ENCODE results near the gene KLF6.

KLF6 gene

DNA sequence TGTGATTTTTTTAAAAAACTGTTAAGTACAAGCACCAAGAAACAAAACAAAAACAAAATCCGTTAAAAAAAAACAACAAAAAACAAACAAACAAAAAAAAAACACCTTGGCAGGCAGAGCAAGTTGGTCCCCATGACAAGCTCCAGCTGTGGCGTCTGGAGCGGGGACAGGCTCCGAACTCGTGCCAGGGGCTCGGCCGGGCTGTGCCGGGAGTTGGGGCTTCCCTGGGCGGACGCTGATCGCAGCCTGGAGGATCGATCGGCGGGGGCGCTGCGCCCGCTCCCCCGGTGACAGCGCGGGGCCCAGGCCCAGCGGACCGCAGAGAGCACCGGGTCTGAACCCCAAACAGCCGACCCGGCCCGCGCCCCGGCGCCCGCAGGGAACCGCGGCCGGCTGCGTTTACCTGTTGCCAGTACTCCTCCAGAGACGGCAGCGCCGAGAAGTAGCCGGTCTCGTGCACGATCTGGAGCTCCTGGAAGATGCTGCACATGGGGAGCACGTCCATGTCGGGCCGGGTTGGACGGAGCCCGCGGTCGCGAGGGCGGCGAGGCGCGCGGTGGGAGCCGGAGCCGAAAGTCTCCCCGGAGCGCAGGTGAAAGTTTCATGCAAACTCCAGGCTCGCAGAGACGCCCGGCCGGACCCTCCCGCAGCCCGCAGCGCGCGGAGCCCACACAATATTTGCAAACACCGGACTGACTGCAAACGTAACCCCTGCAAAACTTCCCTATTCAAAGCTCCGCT lies at the start of gene KLF6:
Gene KLF6 (minus strand): TSS at position 700 of the 741 bp plus-strand sequence. CDS start 195 bp downstream, at position 505.
- Histone ChIP-seq H3K4me3 (replicated peaks; ENCODE audit: low read depth, low read length) (peak within 1 kb of the TSS; percentile 95), H3K36me3 (ENCODE audit: control insufficient read depth, insufficient read depth, low read length) (peaks cover 19% of the 10 kb centered on the region), H3K27me3 (replicated peaks; ENCODE audit: control insufficient read depth, insufficient read depth, low read length) (no peaks in the 10 kb centered on the region)
- no peak for DNase-seq (ENCODE audit: extremely low read depth, insufficient read length)
- TF ChIP-seq, protein P1, sequence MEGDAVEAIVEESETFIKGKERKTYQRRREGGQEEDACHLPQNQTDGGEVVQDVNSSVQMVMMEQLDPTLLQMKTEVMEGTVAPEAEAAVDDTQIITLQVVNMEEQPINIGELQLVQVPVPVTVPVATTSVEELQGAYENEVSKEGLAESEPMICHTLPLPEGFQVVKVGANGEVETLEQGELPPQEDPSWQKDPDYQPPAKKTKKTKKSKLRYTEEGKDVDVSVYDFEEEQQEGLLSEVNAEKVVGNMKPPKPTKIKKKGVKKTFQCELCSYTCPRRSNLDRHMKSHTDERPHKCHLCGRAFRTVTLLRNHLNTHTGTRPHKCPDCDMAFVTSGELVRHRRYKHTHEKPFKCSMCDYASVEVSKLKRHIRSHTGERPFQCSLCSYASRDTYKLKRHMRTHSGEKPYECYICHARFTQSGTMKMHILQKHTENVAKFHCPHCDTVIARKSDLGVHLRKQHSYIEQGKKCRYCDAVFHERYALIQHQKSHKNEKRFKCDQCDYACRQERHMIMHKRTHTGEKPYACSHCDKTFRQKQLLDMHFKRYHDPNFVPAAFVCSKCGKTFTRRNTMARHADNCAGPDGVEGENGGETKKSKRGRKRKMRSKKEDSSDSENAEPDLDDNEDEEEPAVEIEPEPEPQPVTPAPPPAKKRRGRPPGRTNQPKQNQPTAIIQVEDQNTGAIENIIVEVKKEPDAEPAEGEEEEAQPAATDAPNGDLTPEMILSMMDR (IDR thresholded peaks at IDR 0.05; ENCODE audit: insufficient read depth, low read length, poor library complexity, severe bottlenecking), result no peak

DNA sequence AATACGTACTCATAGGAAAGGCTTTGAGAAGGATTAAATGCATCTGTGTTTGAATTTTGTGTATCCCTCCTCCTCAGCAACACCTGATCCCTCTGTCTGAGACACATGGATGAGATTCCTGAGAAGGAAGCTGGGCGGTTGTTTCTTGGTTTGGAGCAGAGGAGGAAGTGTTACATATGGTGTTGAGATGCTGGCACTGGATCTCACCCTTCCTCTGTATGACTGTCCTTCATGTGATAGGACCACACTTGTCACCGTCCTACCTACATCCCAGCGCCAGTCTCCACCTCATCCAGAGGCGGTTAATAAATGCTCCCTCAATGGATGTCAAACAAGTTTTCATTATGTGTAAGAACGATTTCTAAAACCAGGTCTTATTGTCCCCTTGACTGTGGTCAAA lies 49.4 kb upstream of the KLF6 start:
- H3K36me3 ChIP-seq (ENCODE audit: control insufficient read depth, insufficient read depth, low read length), result no peaks in the 10 kb centered on the region
- no peak overlapping the region for H3K4me3 ChIP-seq (replicated peaks; ENCODE audit: low read depth, low read length)
- DNase-seq (ENCODE audit: extremely low read depth, insufficient read length), result no peak
- TF ChIP-seq, protein P1 (IDR thresholded peaks at IDR 0.05; ENCODE audit: insufficient read depth, low read length, poor library complexity, severe bottlenecking), result no peak
- no peaks in the 10 kb centered on the region for H3K27me3 ChIP-seq (replicated peaks; ENCODE audit: control insufficient read depth, insufficient read depth, low read length)

DNA sequence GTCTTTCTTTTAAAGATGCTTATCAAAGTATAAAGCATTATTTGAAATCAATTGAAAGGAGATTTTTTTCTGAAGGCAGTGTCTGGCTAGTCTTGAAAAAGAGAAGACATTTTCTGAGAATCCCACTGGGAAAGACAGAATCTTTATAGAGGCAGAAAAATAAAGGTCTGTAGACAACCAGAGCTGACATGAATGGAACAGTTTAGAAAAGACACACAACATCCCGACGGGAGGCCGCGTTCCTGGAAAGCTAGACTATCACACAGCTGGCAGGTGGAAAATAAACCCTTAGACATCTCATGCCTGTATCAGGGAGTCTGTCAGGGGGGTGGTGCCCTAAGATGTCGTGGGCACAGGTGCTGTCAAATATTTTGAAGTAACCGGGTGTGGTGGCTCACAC lies 48.0 kb upstream of the KLF6 start:
- no peak overlapping the region for H3K4me3 ChIP-seq (replicated peaks; ENCODE audit: low read depth, low read length)
- H3K36me3 ChIP-seq (ENCODE audit: control insufficient read depth, insufficient read depth, low read length), result no peaks in the 10 kb centered on the region
- DNase-seq (ENCODE audit: extremely low read depth, insufficient read length), result no peak
- TF ChIP-seq, protein P1 (IDR thresholded peaks at IDR 0.05; ENCODE audit: insufficient read depth, low read length, poor library complexity, severe bottlenecking), result no peak
- no peaks in the 10 kb centered on the region for H3K27me3 ChIP-seq (replicated peaks; ENCODE audit: control insufficient read depth, insufficient read depth, low read length)

- Histone ChIP-seq H3K36me3 (ENCODE audit: control insufficient read depth, insufficient read depth, low read length) (no peaks in the 10 kb centered on the region), H3K4me3 (replicated peaks; ENCODE audit: low read depth, low read length) (no peak overlapping the region), H3K27me3 (replicated peaks; ENCODE audit: control insufficient read depth, insufficient read depth, low read length) (no peaks in the 10 kb centered on the region)
- no peak for DNase-seq (ENCODE audit: extremely low read depth, insufficient read length)
- TF ChIP-seq, protein P1 (IDR thresholded peaks at IDR 0.05; ENCODE audit: insufficient read depth, low read length, poor library complexity, severe bottlenecking), result no peak
Measured at GRCh38 chr10:3832022-3832786, 47.2 kb upstream of the KLF6 start.

DNA sequence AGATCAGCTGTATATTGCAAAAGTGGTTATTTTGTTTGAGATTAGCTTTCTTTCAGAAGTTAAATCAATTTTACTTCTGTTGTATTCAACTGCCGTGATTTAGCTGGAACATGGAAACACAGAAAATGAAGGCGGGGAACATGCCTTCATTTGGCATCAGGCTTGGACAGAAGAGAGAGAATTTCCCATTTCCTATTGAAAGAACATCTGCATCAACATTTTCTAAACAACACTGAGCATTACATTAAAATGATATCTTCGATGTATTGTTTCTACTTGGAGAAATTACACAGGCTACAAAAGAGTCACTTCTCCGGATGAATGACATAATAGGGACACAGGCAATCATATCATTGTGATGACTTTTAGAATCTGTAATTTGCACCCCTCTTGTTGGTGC lies 46.6 kb upstream of the KLF6 start:
- no peaks in the 10 kb centered on the region for H3K36me3 ChIP-seq (ENCODE audit: control insufficient read depth, insufficient read depth, low read length)
- DNase-seq (ENCODE audit: extremely low read depth, insufficient read length), result no peak
- TF ChIP-seq, protein P1 (IDR thresholded peaks at IDR 0.05; ENCODE audit: insufficient read depth, low read length, poor library complexity, severe bottlenecking), result no peak
- no peaks in the 10 kb centered on the region for H3K27me3 ChIP-seq (replicated peaks; ENCODE audit: control insufficient read depth, insufficient read depth, low read length)
- no peak overlapping the region for H3K4me3 ChIP-seq (replicated peaks; ENCODE audit: low read depth, low read length)
